DOHH2 (cell line): Measurements from ENCODE around the gene TASP1.

Source experiments
- EZH2phosphoT487 ChIP-seq: fragments of 200-600 bp; sonication (generic); IDR thresholded peaks from 2 replicates; pipeline ENCODE4 v1.6.1; 2017; ENCODE audit warnings: borderline replicate concordance, mild to moderate bottlenecking, antibody characterized with exemption, low read length, moderate library complexity, mixed read lengths
- TF ChIP-seq, protein P1 (sequence below): fragments of 200-600 bp; sonication (generic); IDR thresholded peaks from one replicate; pipeline ENCODE4 v1.5.1; 2014; ENCODE audit warnings: antibody characterized with exemption, mild to moderate bottlenecking, low read depth, low read length; ENCODE audit not compliant: poor library complexity, severe bottlenecking

DNA sequence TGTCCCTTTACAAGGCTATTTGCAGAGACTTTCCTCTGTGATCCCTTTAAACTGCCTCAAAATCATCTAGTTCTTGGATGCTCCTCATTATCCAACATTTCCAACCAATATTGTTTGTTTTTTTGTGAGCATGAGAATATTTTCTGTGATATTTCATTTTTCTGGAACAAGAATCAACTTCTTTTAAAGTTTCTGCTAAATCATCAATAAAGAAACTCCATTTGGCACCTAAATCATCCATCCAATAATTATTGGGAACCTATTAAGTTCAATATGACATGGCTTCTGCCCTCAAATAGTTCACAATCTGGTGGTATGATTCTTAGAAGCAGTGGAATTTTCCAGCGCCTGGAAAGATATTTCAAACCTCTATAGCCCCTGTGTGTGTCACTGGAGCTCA, 210.0 kb downstream of the TASP1 start:
- TF ChIP-seq, protein P1, sequence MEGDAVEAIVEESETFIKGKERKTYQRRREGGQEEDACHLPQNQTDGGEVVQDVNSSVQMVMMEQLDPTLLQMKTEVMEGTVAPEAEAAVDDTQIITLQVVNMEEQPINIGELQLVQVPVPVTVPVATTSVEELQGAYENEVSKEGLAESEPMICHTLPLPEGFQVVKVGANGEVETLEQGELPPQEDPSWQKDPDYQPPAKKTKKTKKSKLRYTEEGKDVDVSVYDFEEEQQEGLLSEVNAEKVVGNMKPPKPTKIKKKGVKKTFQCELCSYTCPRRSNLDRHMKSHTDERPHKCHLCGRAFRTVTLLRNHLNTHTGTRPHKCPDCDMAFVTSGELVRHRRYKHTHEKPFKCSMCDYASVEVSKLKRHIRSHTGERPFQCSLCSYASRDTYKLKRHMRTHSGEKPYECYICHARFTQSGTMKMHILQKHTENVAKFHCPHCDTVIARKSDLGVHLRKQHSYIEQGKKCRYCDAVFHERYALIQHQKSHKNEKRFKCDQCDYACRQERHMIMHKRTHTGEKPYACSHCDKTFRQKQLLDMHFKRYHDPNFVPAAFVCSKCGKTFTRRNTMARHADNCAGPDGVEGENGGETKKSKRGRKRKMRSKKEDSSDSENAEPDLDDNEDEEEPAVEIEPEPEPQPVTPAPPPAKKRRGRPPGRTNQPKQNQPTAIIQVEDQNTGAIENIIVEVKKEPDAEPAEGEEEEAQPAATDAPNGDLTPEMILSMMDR, result no peak
- no peak for TF ChIP-seq EZH2phosphoT487
